GM12878 (cell line): Measurements from ENCODE around the gene OR5AP2. TPM values are rescaled to one million over a fixed set of nuclear protein-coding genes. Genes with fewer than 3 reads are reported as not detected.

Experiments
- ATAC-seq: fragments of 200-7000 bp; cut with Tn5 transposase; 3 replicates; pipeline ENCODE4 v1.9.1; 2020; ENCODE audit warnings: mild to moderate bottlenecking, moderate library complexity
- BruUV-seq: library from RNA; stranded (reverse); fragments of 400-500 nt; replicated peaks from 2 replicates; lab custom pipeline; 2021; lab: Mats Ljungman, UMichigan
- CTCF ChIA-PET: fragments of 300-600 bp; sonication (Branson Sonifier 250); formaldehyde crosslinking; extraction: SDS; loops from one replicate; lab custom pipeline; 2021; ENCODE audit warnings: inconsistent platforms; lab: Yijun Ruan, JAX
- POLR2A ChIA-PET: fragments of 350-600 bp; formaldehyde crosslinking; extraction: SDS; loops from one replicate; lab custom pipeline; 2021; ENCODE audit warnings: inconsistent platforms; lab: Charles Lee
- RAD21 ChIA-PET: fragments of 300-600 bp; sonication (Branson Sonifier 250); formaldehyde crosslinking; loops from one replicate; lab custom pipeline; 2023; ENCODE audit warnings: antibody characterized with exemption; ENCODE audit not compliant: unreplicated experiment; lab: Charles Lee
- SMC1A ChIA-PET: fragments of 300-600 bp; sonication (Branson Sonifier 250); formaldehyde crosslinking; loops from one replicate; lab custom pipeline; 2023; ENCODE audit not compliant: unreplicated experiment, uncharacterized antibody; lab: Charles Lee
- DNase-seq: peaks from one replicate; pipeline ENCODE4 v3.0.0-alpha.2; 2011; ENCODE audit warnings: low read depth, low spot score
- FAIRE-seq: peaks from 3 replicates; lab custom pipeline; 2011; peaks lifted over from hg19 to GRCh38; lab: Jason Lieb, UNC
- H2AFZ ChIP-seq: 2 replicates; pipeline ENCODE4 v1.6.0; 2011; ENCODE audit warnings: low read depth, low read length, control low read depth; ENCODE audit not compliant: control insufficient read depth
- H3K27ac ChIP-seq: 2 replicates; pipeline ENCODE4 v1.5.1; 2011; ENCODE audit warnings: control low read depth; ENCODE audit not compliant: control insufficient read depth, insufficient read depth
- H3K27me3 ChIP-seq, 2 experiments: replicated peaks in 1 of 2; 2 replicates each; pipeline versions ENCODE4 v1.6.0 to v1.6.1; 2011; ENCODE audit warnings: low read length in 1 of 2; ENCODE audit not compliant: control insufficient read depth in 2 of 2, insufficient read depth in 2 of 2
- H3K36me3 ChIP-seq, 2 experiments: 2 replicates each; pipeline ENCODE4 v1.5.1; 2011; ENCODE audit warnings: low read length in 1 of 2; ENCODE audit not compliant: control insufficient read depth in 2 of 2, insufficient read depth in 2 of 2
- H3K4me1 ChIP-seq: 2 replicates; pipeline ENCODE4 v1.6.1; 2011; ENCODE audit warnings: mild to moderate bottlenecking, low read length, moderate library complexity, mixed read lengths; ENCODE audit not compliant: control insufficient read depth, insufficient read depth
- H3K4me2 ChIP-seq: 2 replicates; pipeline ENCODE4 v1.6.0; 2011; ENCODE audit warnings: control low read depth; ENCODE audit not compliant: control insufficient read depth, insufficient read depth
- H3K4me3 ChIP-seq: fragments of 200-600 bp; sonication (generic); 2 replicates; pipeline ENCODE4 v1.5.1; 2016
- H3K79me2 ChIP-seq: 2 replicates; pipeline ENCODE4 v1.6.0; 2011; ENCODE audit warnings: low read length; ENCODE audit not compliant: control insufficient read depth, insufficient read depth
- H3K9ac ChIP-seq: 2 replicates; pipeline ENCODE4 v1.8.0; 2011; ENCODE audit warnings: low read length, control low read depth, mixed read lengths; ENCODE audit not compliant: control insufficient read depth, insufficient read depth
- H3K9me3 ChIP-seq: replicated peaks from 3 replicates; pipeline ENCODE4 v1.5.1; 2011; ENCODE audit warnings: mild to moderate bottlenecking, low read length; ENCODE audit not compliant: control insufficient read depth, insufficient read depth
- H4K20me1 ChIP-seq: 2 replicates; pipeline ENCODE4 v1.6.0; 2011; ENCODE audit not compliant: control insufficient read depth, insufficient read depth
- FOXK2 ChIP-seq: fragments of 450-650 bp; IDR thresholded peaks from 2 replicates; pipeline ENCODE4 v1.6.1; 2017; ENCODE audit warnings: mild to moderate bottlenecking, moderate library complexity
- HDAC6 ChIP-seq: fragments of 200-600 bp; sonication (generic); IDR thresholded peaks from one replicate; pipeline ENCODE4 v1.8.0; 2017; ENCODE audit warnings: antibody characterized with exemption; ENCODE audit not compliant: unreplicated experiment
- MYC ChIP-seq: IDR thresholded peaks from 2 replicates; pipeline ENCODE4 v1.6.1; 2011; ENCODE audit warnings: mild to moderate bottlenecking, low read length, moderate library complexity, inconsistent platforms; ENCODE audit not compliant: insufficient read depth, insufficient replicate concordance, insufficient read length, severe bottlenecking
- NFYB ChIP-seq: IDR thresholded peaks from 2 replicates; pipeline ENCODE4 v1.6.1; 2011; ENCODE audit warnings: low read depth, mild to moderate bottlenecking, low read length, improper control_type of control experiment, moderate library complexity; ENCODE audit not compliant: insufficient read depth
- RCOR1 ChIP-seq: conservative IDR thresholded peaks from 2 replicates; pipeline ENCODE4 v1.6.1; 2012; ENCODE audit warnings: low read depth, low read length, improper control_type of control experiment
- RFX5 ChIP-seq: IDR thresholded peaks from 2 replicates; pipeline ENCODE4 v1.6.1; 2011; ENCODE audit warnings: low read depth, low read length, improper control_type of control experiment
- SREBF2 ChIP-seq: IDR thresholded peaks from 2 replicates; pipeline ENCODE4 v1.6.1; 2012; ENCODE audit warnings: mild to moderate bottlenecking, low read length
- STAT3 ChIP-seq: IDR thresholded peaks from 2 replicates; pipeline ENCODE4 v1.6.1; 2011; ENCODE audit warnings: low read depth, low read length, improper control_type of control experiment
- ZBTB11 ChIP-seq: fragments of 450-650 bp; formaldehyde crosslinking; IDR thresholded peaks from 2 replicates; pipeline ENCODE4 v1.5.0; 2022; ENCODE audit warnings: mild to moderate bottlenecking, missing genetic modification characterization
- ZNF274 ChIP-seq: IDR thresholded peaks from one replicate; pipeline ENCODE4 v1.8.0; 2011; ENCODE audit not compliant: insufficient read length, insufficient read depth
- WGBS: methylation state at CpG from one replicate; pipeline ENCODE4 v1.1.6; 2016; ENCODE audit warnings: low lambda C conversion rate; ENCODE audit not compliant: insufficient replicate concordance, insufficient coverage; ENCODE audit errors: missing lambda C conversion rate; 5-methylcytosine and 5-hydroxymethylcytosine counted together
- in situ Hi-C: fragments of 300-500 bp; cut with MboI; formaldehyde crosslinking; loops from 9 replicates; pipeline ENCODE4 v1.14.3; 2018; ENCODE audit warnings: mixed read lengths
- intact Hi-C: fragments of 100-400 bp; cut with micrococcal nuclease; formaldehyde crosslinking; loops from one replicate; pipeline ENCODE4 v1.14.2; 2022; ENCODE audit not compliant: unreplicated experiment
- polyA plus RNA-seq, 11 experiments: library from polyadenylated mRNA; depleted of rRNA in 4 of 11; unstranded in 6 of 11; stranded (reverse) in 5 of 11; fragments of >200 nt; fragmentation: Nextera tagmentation in 4 of 11; fragmentation: Illumina TruSeq in 1 of 11; extraction: Ambion mirVana in 4 of 11; extraction: Trizol in 1 of 11; gene quantifications; 1 replicate in 1 of 11; 2 replicates in 10 of 11; pipeline versions ENCODE4 v1.2.1 to v1.2.3, GENCODE V29; 2011 to 2016; ENCODE audit warnings: inconsistent platforms in 2 of 11, missing spikeins in 2 of 11, low read depth in 1 of 11
- total RNA-seq, 4 experiments: library from RNA; depleted of rRNA in 3 of 4; stranded (reverse); fragments of >200 nt in 3 of 4; fragmentation: Illumina TruSeq in 1 of 4; extraction: Trizol in 1 of 4; gene quantifications; 2 replicates each; pipeline versions ENCODE4 v1.2.1 to v1.2.3, GENCODE V29; 2013 to 2021
- TF ChIP-seq, protein P1 (sequence below): IDR thresholded peaks from 2 replicates; pipeline ENCODE4 v1.6.1; 2012; ENCODE audit warnings: low read depth, low read length, improper control_type of control experiment

Gene OR5AP2
- total and polyA plus RNA-seq, 10 of the 15 experiments (the other 5 are each of a cell fraction or from before 2014, with no cell fraction given), result not detected

- 18% methylated on average over 2 of the region's 2 CpGs for WGBS
- ChIA-PET SMC1A (no interaction called here), POLR2A (no interaction called here), CTCF (no interaction called here), RAD21 (no interaction called here)
- Histone ChIP-seq H3K9ac (no peak overlapping the region), H3K4me1 (no peaks in the 10 kb centered on the region), H3K9me3 (no peaks in the 10 kb centered on the region), H3K27ac (no peak overlapping the region), H3K79me2 (no peaks in the 10 kb centered on the region), H3K27me3 (no peaks in the 10 kb centered on the region), H3K36me3 (no peaks in the 10 kb centered on the region), H3K4me3 (no peak overlapping the region), H4K20me1 (no peaks in the 10 kb centered on the region), H3K4me2 (no peak overlapping the region), H2AFZ (no peak overlapping the region)
- in situ Hi-C loops, result no loop called here
- FAIRE-seq (no peak), ATAC-seq (no peak), DNase-seq (no peak)
- TF ChIP-seq RFX5 (no peak), ZBTB11 (no peak), STAT3 (no peak), NFYB (no peak), ZNF274 (no peak), MYC (no peak), FOXK2 (no peak), RCOR1 (no peak), SREBF2 (no peak), HDAC6 (no peak)
- TF ChIP-seq, protein P1, sequence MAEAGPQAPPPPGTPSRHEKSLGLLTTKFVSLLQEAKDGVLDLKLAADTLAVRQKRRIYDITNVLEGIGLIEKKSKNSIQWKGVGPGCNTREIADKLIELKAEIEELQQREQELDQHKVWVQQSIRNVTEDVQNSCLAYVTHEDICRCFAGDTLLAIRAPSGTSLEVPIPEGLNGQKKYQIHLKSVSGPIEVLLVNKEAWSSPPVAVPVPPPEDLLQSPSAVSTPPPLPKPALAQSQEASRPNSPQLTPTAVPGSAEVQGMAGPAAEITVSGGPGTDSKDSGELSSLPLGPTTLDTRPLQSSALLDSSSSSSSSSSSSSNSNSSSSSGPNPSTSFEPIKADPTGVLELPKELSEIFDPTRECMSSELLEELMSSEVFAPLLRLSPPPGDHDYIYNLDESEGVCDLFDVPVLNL, result no peak
- BruUV-seq, result no TSS peak
- intact Hi-C loops, result no loop called here
Measured at GRCh38 chr11:56636861-56637260, 5.4 kb downstream of the OR5AP2 start.
